LNCaP clone FGC (cell line): Measurements from ENCODE around the gene SERPIND1.

Experiments
- DNase-seq: peaks from one replicate; pipeline ENCODE4 v3.0.0-alpha.2; 2011; ENCODE audit warnings: low read depth
- H3K4me3 ChIP-seq: 2 replicates; pipeline ENCODE4 v1.5.1; 2011; ENCODE audit warnings: mild to moderate bottlenecking, low read depth, low read length, control low read depth
- CTCF ChIP-seq: IDR thresholded peaks from 2 replicates; pipeline ENCODE4 v1.5.1; 2012; ENCODE audit warnings: mild to moderate bottlenecking; ENCODE audit not compliant: control insufficient read depth, insufficient read depth; ENCODE audit errors: extremely low read depth

SERPIND1 gene

GRCh38 chr22:20802922-20803553, 29.1 kb downstream of the SERPIND1 start:
- no peak for TF ChIP-seq CTCF
- no peak for DNase-seq
- H3K4me3 ChIP-seq, result no peak overlapping the region

DNA sequence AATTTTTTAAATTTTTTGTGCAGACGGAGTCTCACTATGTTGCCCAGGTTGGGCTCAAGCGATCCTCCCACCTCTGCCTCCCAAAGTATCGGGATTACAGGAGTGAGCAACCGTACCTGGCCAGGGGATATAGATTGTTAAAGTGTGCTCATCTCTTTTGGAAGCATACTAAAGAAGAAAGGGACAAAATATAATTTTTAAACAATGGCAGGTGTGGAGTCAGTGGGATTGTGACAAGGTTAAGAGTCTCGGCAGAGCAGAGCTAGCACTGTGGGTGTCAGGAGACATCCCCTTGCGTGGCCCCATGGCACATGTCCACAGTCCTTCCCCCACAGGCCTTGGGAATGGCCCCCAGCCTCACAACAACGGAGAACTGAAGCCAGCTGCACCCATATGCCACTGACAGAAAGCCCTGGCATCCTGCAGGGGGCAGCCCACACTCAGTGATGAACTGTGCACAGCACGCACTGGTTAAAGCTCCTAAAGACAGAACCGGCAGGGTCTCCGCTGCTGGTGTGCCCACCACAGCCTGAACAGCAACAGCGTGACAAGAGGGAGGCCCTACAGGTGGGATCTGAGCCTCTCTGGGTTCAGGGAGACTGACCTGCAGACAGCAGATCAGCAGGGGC, 29.9 kb downstream of the SERPIND1 start:
- H3K4me3 ChIP-seq, result no peak overlapping the region
- TF ChIP-seq CTCF, result peak; percentile 51
- DNase-seq, result no peak

DNA sequence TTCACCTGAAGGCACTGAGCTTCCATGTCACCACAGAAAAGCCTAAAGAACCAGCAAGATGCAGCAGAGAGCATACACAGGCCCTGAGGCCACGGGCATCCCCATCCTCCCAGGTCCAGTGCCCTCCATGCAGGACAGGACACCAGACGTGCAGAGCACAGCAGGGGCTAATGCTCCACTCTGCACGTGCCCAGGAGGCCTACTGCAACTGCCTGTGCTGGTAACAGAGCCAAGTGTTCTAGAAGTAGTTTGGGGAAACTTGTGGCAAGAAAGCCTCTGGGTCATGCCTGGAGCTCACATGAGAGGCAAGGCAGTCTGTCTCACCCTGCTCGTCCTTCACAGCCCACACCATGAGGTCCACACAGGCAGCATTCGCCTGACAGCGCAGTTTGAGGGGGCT, 30.7 kb downstream of the SERPIND1 start:
- no peak overlapping the region for H3K4me3 ChIP-seq
- no peak for DNase-seq
- TF ChIP-seq CTCF, result no peak

DNA sequence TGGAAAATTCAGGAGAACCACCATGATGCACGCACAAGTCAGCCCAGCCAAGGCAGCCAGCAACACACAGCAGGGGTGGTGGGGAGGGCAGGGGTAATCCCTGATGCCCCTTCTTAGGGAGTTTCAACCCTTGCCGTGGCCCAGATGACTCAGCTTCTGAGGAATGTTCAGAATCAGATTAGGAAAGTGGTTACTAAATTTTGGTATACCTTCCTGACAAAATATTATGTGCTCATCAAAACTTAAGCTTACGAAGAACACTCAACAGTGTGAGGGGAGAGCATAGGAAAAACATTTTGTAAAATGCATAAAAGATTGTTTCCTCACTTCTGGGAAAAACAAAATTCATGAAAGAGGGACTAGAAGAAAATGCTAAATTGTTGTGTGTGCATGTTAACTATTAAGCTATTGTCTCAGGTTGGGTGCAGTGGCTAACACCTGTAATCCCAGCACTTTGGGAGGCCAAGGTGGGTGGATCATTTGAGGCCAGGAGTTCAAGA, 32.1 kb downstream of the SERPIND1 start:
- no peak for TF ChIP-seq CTCF
- DNase-seq, result no peak

GRCh38 chr22:20807315-20807752, 33.4 kb downstream of the SERPIND1 start:
- TF ChIP-seq CTCF, result no peak
- no peak overlapping the region for H3K4me3 ChIP-seq
- no peak for DNase-seq

More for the DNA sequence above, 32.1 kb downstream of the SERPIND1 start:
- no peak overlapping the region for H3K4me3 ChIP-seq

- no peak for TF ChIP-seq CTCF
- no peak overlapping the region for H3K4me3 ChIP-seq
- DNase-seq, result no peak
These were observed 34.9 kb downstream of the SERPIND1 start for GRCh38 chr22:20808844-20809243.

- no peak overlapping the region for H3K4me3 ChIP-seq
- no peak for DNase-seq
- no peak for TF ChIP-seq CTCF
These were observed 35.7 kb downstream of the SERPIND1 start for GRCh38 chr22:20809538-20810185.
